GM18858 (cell line): Measurements from ENCODE around the gene PBX2.
"Not testable (repeated sequence)": the region's sequence is repeated elsewhere in the genome, so short reads cannot be mapped to it uniquely, and the experiment has no call there.

Experiments
- ATAC-seq: cut with Tn5 transposase; IDR thresholded peaks from one replicate; pipeline ENCODE4 v1.9.1; 2021; ENCODE audit not compliant: unreplicated experiment

The PBX2 gene, protein sequence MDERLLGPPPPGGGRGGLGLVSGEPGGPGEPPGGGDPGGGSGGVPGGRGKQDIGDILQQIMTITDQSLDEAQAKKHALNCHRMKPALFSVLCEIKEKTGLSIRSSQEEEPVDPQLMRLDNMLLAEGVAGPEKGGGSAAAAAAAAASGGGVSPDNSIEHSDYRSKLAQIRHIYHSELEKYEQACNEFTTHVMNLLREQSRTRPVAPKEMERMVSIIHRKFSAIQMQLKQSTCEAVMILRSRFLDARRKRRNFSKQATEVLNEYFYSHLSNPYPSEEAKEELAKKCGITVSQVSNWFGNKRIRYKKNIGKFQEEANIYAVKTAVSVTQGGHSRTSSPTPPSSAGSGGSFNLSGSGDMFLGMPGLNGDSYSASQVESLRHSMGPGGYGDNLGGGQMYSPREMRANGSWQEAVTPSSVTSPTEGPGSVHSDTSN

DNA sequence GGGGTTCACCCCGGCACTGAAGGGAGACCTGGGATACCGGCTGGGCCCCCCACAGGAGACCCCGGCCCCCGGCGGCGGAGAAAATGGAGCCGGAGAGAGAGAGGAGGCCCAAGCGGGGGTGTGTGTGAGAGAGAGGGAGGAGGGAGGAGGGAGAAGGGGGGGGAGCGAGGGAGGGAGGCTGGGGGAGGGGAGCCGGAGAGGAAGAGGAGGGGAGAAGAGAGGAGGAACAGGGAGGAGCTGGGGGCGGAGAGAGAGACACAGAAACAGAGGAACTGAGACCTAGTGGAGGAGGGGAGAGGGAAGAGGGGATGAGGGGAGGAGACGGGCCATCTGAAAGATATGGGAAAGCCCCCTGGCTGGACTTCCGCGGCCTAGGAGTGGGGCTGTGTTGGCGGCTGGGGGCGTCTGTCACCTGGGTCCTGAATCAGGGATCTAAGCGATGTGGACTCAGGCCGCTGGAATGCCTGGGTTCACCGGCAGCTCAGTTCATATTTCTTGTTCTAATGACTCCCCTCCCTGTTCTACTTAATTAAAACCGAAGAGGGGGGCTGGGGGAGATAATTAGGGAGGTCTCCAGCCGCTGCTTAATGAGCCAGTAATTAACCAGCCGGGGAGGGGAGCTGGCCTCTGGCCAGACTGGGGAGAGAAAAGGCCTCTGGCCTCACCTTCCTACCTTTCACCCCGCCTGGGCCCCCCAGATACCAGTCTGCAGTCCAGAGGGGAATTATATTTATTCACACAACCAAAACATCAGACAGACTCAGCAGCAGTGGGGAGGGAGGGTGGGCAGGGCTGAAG is at the start of gene PBX2:
Gene PBX2 (minus strand): TSS at position 149 of the 798 bp plus-strand sequence. CDS start 287 bp downstream, outside the sequence.
- no peak for ATAC-seq

DNA sequence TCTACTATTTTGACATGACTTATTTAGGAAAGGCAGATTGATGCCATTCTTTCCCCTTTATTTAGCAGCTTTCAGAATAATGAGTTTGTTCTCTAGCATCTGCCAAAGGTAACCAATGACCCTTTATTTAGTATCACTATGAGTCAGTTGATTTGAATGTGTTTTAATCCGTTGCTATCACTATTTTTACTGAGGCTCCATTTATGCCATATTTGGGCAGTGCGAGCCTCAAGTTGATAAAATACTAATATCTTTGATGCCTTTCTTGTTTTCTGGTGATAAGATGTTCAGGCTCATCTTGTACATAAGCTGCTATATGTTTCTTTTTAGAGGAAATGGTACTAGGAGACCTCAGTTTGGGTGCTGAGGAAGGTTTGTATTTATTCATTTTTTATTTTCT is 49.5 kb upstream of the PBX2 start:
- ATAC-seq, result no peak

DNA sequence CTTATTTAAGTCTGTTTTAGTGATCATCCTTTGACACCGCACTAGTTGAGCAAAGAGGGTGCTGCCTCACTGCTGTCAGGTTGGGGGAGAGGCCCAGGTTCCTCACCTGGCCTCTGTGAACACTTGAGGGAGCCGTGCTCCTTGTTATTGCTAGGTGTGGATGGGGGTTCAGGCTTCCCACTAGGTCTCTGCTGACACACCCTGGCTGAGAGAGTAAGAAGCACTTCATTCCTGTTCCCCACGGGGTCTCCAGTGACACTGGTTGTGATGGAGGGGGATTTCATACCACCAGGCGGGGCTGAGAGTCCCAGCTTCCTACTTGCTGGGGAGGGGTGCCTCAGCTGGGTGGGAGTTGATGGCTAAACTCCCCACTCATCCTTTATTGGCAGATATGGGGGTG is 44.9 kb upstream of the PBX2 start:
- no peak for ATAC-seq

DNA sequence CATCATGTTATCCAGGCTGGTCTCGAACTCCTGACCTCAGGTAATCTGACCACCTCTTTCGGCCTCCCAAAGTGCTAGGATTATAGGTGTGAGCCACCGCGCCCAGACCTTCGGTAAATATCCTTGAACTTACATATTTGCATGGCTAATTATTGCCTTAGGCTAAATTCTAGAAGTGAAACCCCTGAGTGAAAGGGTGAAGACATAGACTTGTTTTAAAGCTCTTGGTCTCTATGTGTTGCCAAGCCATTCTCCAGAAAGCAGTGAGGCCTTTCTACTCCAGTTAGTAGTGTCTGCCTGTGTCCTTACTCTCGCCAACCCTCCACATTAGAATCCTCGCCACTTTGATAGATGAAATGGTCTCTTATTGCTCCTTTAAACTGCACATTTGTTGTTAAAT is 36.4 kb upstream of the PBX2 start:
- ATAC-seq, result no peak

DNA sequence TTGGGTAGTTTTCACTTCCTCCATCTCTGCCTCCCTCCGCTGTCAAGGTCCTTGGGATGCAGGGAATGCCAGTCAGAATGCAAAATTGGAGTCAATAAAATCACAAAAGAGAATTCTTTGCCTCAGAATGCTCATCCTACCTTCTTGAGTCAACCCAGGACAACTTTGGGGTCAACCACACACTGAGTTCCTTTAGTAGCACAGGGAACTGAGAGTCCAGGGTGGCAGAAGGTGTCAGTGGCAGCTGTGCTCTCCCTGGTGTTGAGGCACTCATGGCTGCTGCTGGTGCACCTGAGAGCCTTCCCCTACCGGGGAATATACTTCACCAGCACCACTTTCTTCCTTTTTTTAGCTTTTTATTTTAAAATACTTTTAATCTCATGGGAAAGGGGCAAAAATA is 34.7 kb upstream of the PBX2 start:
- ATAC-seq, result no peak

DNA sequence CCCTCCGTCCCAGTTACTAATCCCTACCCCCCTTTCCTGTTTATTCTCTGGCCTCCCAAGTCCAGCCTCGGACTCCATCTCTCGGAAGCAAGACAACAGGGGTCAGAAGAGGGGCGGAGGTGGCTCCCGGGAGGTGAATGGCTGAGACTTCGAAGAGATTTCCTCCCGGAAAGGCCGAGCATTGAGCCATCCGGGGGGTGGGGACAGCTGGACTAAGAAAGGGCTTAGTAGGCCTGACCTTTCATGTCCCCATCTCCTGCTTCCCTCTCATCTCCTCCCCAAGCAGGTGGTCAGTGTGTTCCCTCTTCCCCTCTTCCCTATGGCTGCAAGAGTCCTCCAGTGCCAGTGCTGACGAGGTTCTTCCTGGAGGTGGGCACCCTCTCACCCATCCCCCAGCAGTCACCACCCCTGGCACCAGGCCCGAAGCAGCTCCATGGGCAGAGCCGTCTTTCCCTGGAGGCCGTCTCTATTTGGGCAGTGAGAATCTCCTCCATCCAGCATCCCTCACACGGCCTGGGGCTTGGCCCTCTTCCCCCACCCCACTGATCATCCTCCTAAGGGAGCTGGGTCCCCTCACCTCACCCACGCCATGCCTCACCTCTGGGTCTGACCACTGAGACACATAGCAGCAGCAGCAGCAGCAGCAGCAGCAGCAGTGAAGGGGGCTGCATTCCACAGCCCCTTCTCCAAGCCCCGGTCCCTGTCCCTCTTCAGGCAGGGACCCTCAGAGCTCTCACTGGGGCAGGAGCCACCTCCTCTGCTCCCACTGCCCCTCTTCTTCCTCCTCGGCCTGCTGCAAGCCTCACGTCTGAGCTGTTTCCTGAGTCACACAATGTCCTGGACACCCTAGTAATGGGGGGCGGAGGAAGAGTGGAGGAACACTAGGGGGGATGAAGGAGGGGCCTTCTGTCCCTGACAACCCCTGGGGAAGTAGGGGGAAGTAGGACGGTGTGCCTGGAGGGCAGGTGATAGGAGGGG is 33.5 kb upstream of the PBX2 start, which contains the start of gene NOTCH4:
Gene NOTCH4 (minus strand): TSS at position 810 of the 978 bp plus-strand sequence. CDS start 139 bp downstream, at position 671.
- ATAC-seq, result no peak

DNA sequence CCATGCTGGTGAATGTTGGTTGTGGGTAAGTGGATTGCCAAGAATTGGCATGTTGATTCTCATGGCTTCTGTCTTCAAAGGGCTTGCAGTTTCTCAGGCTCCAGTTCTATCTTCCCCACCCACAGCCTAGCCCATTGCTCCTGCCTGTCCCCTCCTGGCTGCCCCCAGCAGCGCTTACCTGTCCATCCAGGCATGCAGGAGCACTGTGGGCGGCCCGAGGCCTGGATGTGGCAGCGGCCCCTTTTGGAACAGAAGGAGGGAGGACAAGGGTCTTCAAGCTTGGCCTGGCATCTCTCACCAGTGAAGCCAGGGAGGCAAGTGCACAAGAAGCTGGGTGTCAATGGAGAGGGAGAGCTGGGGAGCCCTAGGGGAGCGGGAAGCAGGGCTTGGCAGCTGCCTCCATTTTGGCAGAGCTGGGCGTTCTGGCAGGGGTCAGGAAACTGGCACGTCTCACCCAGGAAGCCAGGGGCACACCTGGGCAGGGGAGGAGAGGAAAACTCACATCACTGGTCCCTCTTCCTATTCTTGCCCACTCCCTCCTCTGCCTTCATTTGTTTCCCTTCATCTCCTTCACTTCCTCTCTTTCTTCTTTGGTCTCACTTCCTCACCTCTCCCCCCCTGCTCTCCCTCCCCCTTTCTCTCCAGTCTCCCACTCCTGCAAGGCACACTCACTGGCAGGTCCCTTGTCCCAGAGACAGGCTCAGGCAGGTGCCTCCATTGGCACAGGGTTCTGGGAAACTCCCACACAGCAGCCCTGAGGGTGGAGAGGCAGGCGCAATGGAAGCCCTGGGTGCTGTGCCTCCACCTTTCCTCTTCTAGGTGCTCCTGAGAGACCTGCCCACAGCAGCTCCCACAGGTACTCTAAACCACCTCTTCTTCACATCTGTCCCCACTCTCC is 32.6 kb upstream of the PBX2 start:
- no peak for ATAC-seq

DNA sequence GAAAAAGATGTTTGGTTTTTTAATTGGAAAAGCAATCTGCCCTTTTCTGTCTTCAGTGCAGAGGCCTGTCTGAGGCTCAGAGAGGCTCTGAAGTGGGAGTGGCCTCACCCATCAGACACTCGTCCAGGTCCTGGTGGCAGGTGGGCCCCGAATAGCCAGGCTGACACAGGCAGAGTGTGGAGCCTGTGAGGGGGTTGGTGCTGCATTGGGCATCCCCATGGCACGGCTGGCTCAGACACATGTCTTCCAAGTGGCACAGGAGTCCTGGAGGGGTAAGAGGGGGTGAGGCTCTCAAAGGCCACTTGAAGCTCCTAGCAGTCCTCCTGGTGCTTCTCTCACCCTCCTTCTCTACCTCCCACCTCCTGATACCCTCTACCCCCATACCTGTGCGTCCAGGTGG is 30.0 kb upstream of the PBX2 start:
- ATAC-seq, result no peak

DNA sequence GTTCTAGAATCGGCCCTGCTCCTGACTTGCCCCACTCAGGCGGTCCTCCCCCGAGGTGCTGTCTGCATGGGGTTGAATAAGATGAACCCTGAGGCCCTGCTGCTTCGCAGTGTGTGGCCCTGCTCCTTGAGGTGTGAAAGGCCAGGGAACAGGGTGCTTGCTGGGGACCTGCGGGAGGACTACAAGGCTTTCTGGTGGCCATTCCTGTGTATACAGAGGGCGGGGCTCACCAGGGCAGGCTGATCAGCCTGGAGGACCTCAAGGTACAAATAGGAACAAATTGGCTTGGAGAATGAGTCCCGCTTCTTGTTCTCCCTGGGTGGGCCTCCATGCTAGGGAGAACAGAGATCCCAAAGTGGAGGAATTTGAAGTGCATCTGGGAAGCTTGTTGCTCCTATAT is 28.2 kb upstream of the PBX2 start:
- ATAC-seq, result no peak

DNA sequence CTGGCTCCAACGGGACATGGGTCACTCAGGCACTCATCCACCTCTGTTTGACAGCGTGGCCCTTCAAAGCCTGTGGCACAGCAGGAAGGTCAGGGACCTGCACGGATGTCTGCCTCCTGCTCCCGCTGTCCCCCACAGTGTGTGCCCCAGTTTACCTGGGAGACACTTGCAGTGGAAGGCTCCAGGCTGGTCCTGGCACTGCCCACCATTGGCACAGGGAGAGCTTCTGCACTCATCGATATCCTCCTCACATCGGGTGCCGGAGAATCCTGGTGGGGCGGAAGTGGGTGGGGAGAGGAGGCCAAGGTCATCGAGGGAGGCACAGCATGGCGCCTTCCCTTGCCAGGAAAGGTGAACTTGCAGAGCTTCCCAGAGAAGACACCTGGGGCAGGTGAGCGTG is 27.0 kb upstream of the PBX2 start:
- no peak for ATAC-seq

DNA sequence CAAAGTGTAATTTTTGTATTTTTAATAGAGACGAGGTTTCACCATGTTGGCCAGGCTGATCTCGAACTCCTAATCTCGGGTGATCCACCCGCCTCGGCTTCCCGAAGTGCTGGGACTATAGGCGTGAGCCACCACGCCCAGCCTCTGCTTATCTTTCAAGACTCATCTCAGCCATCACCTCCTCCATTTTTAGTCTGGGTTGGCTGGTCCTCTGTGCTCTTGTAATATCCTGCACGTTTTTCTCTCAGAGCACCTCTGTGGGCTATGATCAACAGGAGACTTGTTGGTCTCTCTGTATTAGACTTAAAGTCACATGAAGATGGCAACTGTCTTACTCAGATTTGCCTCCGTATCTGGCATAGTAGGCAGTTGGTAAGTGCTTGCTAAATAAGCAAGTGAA is 26.3 kb upstream of the PBX2 start:
- ATAC-seq, result no peak

DNA sequence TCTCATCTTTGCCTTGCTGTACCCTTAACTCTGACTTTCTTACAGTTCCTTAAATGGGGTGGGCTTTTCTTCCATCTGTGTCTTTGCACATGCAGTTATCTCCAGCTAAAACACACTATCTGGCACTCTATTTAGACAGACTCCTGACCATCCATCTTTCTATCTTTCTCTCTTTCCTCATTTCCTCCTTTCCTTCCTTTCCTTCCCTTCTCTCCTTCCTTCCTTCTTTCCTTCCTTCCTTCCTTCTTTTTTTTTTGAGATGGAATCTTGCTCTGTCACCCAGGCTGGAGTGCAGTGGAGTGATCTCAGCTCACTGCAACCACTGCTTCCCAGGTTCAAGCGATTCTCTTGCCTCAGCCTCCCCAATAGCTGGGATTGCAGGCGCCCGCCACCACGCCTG is 25.6 kb upstream of the PBX2 start:
- no peak for ATAC-seq

DNA sequence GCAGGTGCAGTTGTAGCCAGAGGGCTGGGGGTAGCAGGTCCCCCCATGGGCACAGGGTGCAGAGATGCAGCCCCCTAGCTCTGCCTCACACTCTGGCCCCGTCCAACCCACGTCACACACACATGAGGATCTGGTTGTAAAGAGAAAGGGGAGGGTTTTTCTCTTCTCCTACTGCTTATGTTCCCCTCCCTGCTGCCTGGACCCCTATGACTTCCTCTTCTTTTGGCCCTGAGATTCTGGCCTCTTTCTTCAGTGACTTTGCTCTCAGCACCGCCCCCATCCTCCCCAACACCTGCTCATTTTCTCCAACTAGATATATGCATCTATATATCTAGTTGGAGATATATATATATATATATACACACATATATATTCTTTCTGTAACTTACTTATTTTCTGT is 24.1 kb upstream of the PBX2 start:
- no peak for ATAC-seq

DNA sequence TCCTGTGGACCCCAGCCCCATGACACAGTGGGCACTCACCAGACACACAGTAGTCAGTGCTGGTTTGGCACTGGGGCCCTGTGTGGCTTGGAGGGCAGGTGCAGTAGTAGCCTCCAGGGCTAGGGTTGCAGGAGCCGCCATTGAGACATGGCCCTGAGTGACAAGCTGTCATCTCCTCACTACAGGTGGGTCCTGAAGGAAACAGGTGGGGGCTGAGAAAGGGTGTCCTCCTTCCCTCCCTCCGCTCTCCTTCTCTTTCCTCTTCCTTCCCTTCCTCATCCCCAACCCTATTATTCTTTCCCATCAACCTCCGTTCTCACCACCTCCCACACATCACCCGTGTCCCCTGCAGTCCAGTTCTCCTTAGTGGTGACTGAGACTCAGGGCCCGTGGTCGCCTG is 23.6 kb upstream of the PBX2 start:
- no peak for ATAC-seq

DNA sequence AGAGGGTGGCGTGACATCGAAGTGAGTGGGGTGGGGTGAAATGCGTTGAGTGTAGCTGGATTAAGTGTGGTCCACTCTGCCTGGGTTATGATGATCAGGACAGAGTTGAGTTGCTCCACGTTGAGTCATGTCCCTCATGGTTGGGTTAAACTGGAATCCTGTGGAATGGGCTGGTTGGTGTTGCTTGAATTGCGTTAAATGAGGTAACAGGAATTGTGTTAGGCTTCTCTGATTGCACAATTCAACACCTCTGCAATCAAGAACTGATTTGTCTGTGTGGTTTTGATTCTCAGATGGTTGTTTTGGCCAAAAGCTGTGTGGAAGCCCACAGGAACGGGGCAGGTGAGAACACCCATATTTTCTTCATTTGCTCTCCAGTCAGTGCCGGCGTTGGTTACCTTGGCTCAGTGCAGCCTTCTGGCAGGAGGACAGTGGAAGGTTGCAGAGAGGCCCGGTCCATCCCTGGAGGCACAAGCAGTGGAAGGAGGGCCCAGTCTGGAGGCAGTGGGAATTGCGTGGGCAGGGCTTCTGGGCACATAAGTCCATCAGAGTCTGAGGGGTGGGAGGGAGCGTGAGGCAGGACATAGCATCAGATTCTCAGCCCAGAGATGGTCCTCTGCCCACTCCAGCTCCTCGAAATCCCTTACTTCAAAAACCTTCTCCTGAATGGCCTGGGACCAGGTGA is 22.2 kb upstream of the PBX2 start:
- no peak for ATAC-seq

DNA sequence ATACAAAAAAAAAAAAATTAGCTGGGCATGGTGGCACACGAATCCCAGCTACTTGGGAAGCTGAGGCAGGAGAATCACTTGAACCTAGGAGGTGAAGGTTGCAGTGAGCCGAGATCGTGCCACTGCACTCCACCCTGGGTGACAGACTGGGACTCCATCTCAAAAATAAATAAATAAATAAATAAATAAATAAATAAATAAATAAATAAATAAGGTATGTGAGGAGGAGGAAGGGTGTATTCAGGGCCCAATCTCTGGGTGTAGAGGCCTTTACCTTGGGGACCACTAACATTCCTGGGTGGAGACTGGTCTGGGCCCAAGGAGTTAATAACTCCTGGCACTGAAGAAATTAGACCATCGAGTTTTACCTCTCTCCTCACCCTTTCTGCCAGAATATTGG is 21.4 kb upstream of the PBX2 start:
- not testable (repeated sequence) for ATAC-seq

DNA sequence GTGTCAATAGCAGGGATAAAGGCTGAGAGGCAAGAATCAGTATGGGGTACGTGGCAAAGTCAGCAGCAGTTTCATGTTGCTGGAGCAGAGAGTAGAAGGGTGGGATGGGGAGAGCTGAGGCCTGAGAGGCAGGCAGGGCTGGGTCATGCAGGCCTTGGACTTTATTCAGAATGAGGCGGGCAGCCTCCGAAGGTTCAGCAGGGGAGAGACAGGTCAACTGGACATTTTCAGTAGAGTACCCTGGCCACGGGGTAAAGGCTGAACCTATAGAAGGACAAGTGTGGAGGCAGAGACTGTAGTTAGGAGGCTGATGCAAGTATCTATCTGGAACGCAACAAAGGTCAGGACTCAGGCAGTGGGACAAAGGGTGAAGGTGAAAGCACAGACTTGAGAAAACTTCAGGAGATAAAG is 20.2 kb upstream of the PBX2 start:
- ATAC-seq, result no peak

DNA sequence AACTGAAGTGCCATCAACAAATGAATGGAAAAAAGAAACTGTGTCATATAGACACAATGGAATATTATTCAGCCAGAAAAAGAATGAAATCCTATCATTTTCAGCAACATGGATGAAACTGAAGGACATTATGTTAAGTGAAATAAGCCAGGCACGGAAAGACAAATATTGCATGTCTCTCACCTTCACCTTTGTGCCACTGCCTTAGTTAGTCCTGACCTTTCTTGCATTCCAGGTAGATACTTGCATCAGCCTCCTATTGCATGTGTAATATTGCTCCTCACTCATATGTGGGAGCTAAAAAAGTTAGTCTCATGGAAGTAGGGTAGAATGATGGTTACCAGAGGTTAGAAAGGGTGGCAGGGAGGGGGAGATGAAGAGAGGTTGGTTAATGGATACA is 19.0 kb upstream of the PBX2 start:
- no peak for ATAC-seq

DNA sequence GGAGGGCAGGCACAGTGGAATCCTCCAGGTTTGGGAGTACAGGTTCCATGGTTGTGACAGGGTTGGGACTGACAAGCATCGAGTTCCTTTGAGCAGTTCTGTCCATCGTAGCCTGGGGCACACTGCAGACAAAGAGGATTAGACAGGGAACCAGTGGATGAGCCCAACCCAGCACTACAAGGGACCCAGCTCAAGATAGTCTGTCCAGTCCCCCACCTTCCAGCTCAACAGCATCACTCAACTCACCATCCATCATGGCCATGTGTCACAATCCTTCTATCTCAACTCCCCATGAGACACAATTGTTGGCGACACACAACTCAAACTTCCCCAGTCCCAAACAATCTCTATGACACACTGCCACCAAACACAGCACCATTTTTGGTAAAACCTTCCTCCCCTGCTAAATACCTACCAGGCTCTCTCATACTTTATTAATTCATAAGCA is 14.3 kb upstream of the PBX2 start:
- no peak for ATAC-seq
